ENCODE results near the gene ALPG.

GRCh38 chr2:232434563-232435374, 28.1 kb downstream of the ALPG start:
- TF ChIP-seq CTCF (IDR thresholded peaks at IDR 0.05), result no peak
- TF ChIP-seq EZH2 (IDR thresholded peaks at IDR 0.05), result no peak
